Astrocyte of the hippocampus (primary cell): ENCODE results near the gene RNF141.

ENCODE experiments used
- DNase-seq: peaks from one replicate; pipeline ENCODE4 v3.0.0; 2011; ENCODE audit warnings: low read depth, low spot score

Gene RNF141

GRCh38 chr11:10540915-10541560 is at the start of gene RNF141:
Gene RNF141 (minus strand): TSS chr11:10541187. CDS start chr11:10534158, 7,029 bp downstream.
- DNase-seq: peak; percentile 98

- DNase-seq: no peak
These were observed 49.4 kb upstream of the RNF141 start for GRCh38 chr11:10590218-10590915.

- DNase-seq: no peak
These were observed 47.9 kb upstream of the RNF141 start for GRCh38 chr11:10588904-10589303.

GRCh38 chr11:10587995-10588394 is 47.0 kb upstream of the RNF141 start:
- DNase-seq: no peak

GRCh38 chr11:10587388-10587787 is 46.4 kb upstream of the RNF141 start:
- DNase-seq: no peak

- peak; percentile 28 for DNase-seq
These were observed 43.1 kb upstream of the RNF141 start for GRCh38 chr11:10584071-10584501.

GRCh38 chr11:10581481-10582019 is 40.6 kb upstream of the RNF141 start:
- DNase-seq: no peak

- no peak for DNase-seq
These were observed 39.6 kb upstream of the RNF141 start for GRCh38 chr11:10580623-10581022.

GRCh38 chr11:10579700-10580099 is 38.7 kb upstream of the RNF141 start:
- no peak for DNase-seq

GRCh38 chr11:10576035-10576398 is 35.0 kb upstream of the RNF141 start:
- DNase-seq: no peak

- DNase-seq: no peak
These were observed 34.5 kb upstream of the RNF141 start for GRCh38 chr11:10575346-10576034.

GRCh38 chr11:10573556-10573955 is 32.6 kb upstream of the RNF141 start:
- no peak for DNase-seq

GRCh38 chr11:10573028-10573427 is 32.0 kb upstream of the RNF141 start:
- no peak for DNase-seq

GRCh38 chr11:10572533-10572932 is 31.5 kb upstream of the RNF141 start:
- no peak for DNase-seq

- no peak for DNase-seq
These were observed 27.5 kb upstream of the RNF141 start, which contains the start of gene LYVE1 for GRCh38 chr11:10568486-10568941. Gene LYVE1 (minus strand): TSS chr11:10568665. CDS start chr11:10568532, 133 bp downstream.

GRCh38 chr11:10567446-10567845 is 26.5 kb upstream of the RNF141 start:
- DNase-seq: no peak

- no peak for DNase-seq
These were observed 25.4 kb upstream of the RNF141 start for GRCh38 chr11:10566257-10566957.

- DNase-seq: no peak
These were observed 24.5 kb upstream of the RNF141 start for GRCh38 chr11:10565493-10565892.

- DNase-seq: peak; percentile 34
These were observed 23.8 kb upstream of the RNF141 start for GRCh38 chr11:10564696-10565318.

GRCh38 chr11:10564030-10564429 is 23.0 kb upstream of the RNF141 start:
- no peak for DNase-seq

- DNase-seq: no peak
These were observed 21.0 kb upstream of the RNF141 start for GRCh38 chr11:10561947-10562346.
